KMS-11 (cell line): ENCODE measurements around the gene RSPH6A.

ENCODE experiments used
- H2AFZ ChIP-seq: fragments of 200-600 bp; sonication (generic); 2 replicates; pipeline ENCODE4 v1.6.1; 2016; ENCODE audit warnings: antibody characterized with exemption, mixed run types, low read depth
- H3K27ac ChIP-seq: fragments of 200-600 bp; sonication (generic); 2 replicates; pipeline ENCODE4 v1.6.1; 2016; ENCODE audit warnings: mild to moderate bottlenecking, mixed run types
- H3K27me3 ChIP-seq: fragments of 200-600 bp; sonication (generic); 2 replicates; pipeline ENCODE4 v1.6.1; 2017; ENCODE audit warnings: mild to moderate bottlenecking, low read depth, mixed run types, moderate library complexity; ENCODE audit not compliant: insufficient read depth
- H3K36me3 ChIP-seq: fragments of 200-600 bp; sonication (generic); 2 replicates; pipeline ENCODE4 v1.6.1; 2017; ENCODE audit warnings: mild to moderate bottlenecking, mixed run types; ENCODE audit not compliant: insufficient read depth
- H3K4me1 ChIP-seq: fragments of 200-600 bp; sonication (generic); 2 replicates; pipeline ENCODE4 v1.6.1; 2016; ENCODE audit warnings: mild to moderate bottlenecking, low read depth, mixed run types; ENCODE audit not compliant: poor library complexity, severe bottlenecking
- H3K4me2 ChIP-seq: fragments of 200-600 bp; sonication (generic); 2 replicates; pipeline ENCODE4 v1.7.0; 2016; ENCODE audit warnings: mild to moderate bottlenecking, mixed run types
- H3K4me3 ChIP-seq: fragments of 200-600 bp; sonication (generic); IDR thresholded peaks from 2 replicates; pipeline ENCODE4 v1.6.1; 2017; ENCODE audit warnings: low read depth, low read length, mixed read lengths; ENCODE audit not compliant: insufficient read depth
- H3K79me2 ChIP-seq: fragments of 200-600 bp; sonication (generic); 2 replicates; pipeline ENCODE4 v1.6.1; 2016; ENCODE audit warnings: low read depth, mixed run types; ENCODE audit not compliant: insufficient read depth
- H3K9ac ChIP-seq: fragments of 200-600 bp; sonication (generic); 2 replicates; pipeline ENCODE4 v1.6.1; 2016; ENCODE audit warnings: mild to moderate bottlenecking, mixed run types
- H4K20me1 ChIP-seq: fragments of 200-600 bp; sonication (generic); 2 replicates; pipeline ENCODE4 v1.6.1; 2016; ENCODE audit warnings: mild to moderate bottlenecking, mixed run types; ENCODE audit not compliant: insufficient read depth
- TF ChIP-seq, protein P1 (sequence below): fragments of 200-600 bp; sonication (generic); conservative IDR thresholded peaks from 2 replicates; pipeline ENCODE4 v1.6.1; 2017; ENCODE audit warnings: low read depth, mild to moderate bottlenecking, antibody characterized with exemption, low read length, moderate library complexity, mixed read lengths

Gene RSPH6A

GRCh38 chr19:45780146-45780447 lies 35.0 kb downstream of the RSPH6A start:
- H3K27ac ChIP-seq: no peak overlapping the region

GRCh38 chr19:45779231-45780145 lies 35.6 kb downstream of the RSPH6A start:
- Histone ChIP-seq H3K27me3 (no peaks in the 10 kb centered on the region; the same call in 1 of the 2 replicates), H2AFZ (peak overlapping the region; percentile 20; the same call in 1 of the 2 replicates), H3K36me3 (no peaks in the 10 kb centered on the region), H3K4me2 (peak overlapping the region; percentile 73), H3K4me1 (peaks cover 23% of the 10 kb centered on the region), H3K27ac (no peak overlapping the region), H4K20me1 (no peaks in the 10 kb centered on the region), H3K79me2 (no peaks in the 10 kb centered on the region), H3K4me3 (no peak overlapping the region), H3K9ac (no peak overlapping the region; the same call in 1 of the 2 replicates)
- TF ChIP-seq, protein P1, sequence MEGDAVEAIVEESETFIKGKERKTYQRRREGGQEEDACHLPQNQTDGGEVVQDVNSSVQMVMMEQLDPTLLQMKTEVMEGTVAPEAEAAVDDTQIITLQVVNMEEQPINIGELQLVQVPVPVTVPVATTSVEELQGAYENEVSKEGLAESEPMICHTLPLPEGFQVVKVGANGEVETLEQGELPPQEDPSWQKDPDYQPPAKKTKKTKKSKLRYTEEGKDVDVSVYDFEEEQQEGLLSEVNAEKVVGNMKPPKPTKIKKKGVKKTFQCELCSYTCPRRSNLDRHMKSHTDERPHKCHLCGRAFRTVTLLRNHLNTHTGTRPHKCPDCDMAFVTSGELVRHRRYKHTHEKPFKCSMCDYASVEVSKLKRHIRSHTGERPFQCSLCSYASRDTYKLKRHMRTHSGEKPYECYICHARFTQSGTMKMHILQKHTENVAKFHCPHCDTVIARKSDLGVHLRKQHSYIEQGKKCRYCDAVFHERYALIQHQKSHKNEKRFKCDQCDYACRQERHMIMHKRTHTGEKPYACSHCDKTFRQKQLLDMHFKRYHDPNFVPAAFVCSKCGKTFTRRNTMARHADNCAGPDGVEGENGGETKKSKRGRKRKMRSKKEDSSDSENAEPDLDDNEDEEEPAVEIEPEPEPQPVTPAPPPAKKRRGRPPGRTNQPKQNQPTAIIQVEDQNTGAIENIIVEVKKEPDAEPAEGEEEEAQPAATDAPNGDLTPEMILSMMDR: peak; percentile 90

More at GRCh38 chr19:45780146-45780447, 35.0 kb downstream of the RSPH6A start:
- TF ChIP-seq, protein P1: no peak
- Histone ChIP-seq H3K4me2 (peak overlapping the region; percentile 73; the same call in 1 of the 2 replicates), H3K36me3 (no peaks in the 10 kb centered on the region), H3K9ac (no peak overlapping the region), H3K4me3 (no peak overlapping the region), H2AFZ (no peak overlapping the region), H3K27me3 (no peaks in the 10 kb centered on the region; the same call in 1 of the 2 replicates), H3K4me1 (peaks cover 23% of the 10 kb centered on the region), H4K20me1 (no peaks in the 10 kb centered on the region), H3K79me2 (no peaks in the 10 kb centered on the region)

DNA sequence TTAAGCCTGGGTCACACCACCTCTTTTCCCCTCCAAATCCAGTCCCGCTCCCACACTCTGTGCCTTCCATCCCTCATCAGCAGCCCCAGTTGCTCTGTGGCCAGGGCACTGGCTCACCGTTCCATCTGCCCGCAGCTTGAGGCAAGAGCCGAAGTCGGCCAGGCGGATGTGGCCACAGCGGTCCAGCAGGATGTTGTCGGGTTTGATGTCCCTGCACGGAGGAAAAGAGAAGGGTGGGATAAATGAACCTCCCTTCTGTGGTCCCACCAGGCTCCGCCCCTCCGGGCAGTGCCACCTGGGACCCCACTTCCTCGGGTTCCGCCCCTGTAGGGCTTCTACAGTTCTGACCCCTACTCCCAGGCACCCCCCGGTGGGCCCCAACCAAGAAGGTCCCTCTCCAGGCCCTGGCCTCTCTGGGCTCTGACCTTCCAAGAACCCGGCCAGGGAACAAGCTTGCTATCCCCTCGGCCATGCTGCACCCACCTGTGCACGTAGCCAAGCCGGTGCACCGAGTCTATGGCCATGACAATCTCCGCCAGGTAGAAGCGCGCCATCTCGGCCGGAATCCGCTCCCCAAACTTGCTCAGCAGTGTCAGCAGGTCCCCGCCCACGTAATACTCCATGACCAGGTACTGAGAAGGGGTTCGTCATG lies 37.0 kb downstream of the RSPH6A start:
- Histone ChIP-seq H3K4me2 (peak overlapping the region; percentile 51; the same call in 1 of the 2 replicates), H3K36me3 (no peaks in the 10 kb centered on the region), H3K27me3 (no peaks in the 10 kb centered on the region; the same call in 1 of the 2 replicates), H3K9ac (no peak overlapping the region), H3K4me1 (peaks cover 23% of the 10 kb centered on the region), H3K79me2 (no peaks in the 10 kb centered on the region), H3K27ac (no peak overlapping the region), H2AFZ (no peak overlapping the region), H3K4me3 (no peak overlapping the region), H4K20me1 (no peaks in the 10 kb centered on the region)
- TF ChIP-seq, protein P1: no peak

- Histone ChIP-seq H2AFZ (no peak overlapping the region), H3K4me2 (no peak overlapping the region), H3K4me1 (peaks cover 23% of the 10 kb centered on the region), H4K20me1 (no peaks in the 10 kb centered on the region), H3K27me3 (no peaks in the 10 kb centered on the region; the same call in 1 of the 2 replicates), H3K4me3 (no peak overlapping the region), H3K79me2 (no peaks in the 10 kb centered on the region), H3K9ac (no peak overlapping the region), H3K27ac (no peak overlapping the region), H3K36me3 (no peaks in the 10 kb centered on the region)
- TF ChIP-seq, protein P1: no peak
Observed at GRCh38 chr19:45777395-45777961, 37.6 kb downstream of the RSPH6A start.
